Melanocyte of skin (primary cell): ENCODE data around the gene TNIP2. TPM values are rescaled to one million over a fixed set of nuclear protein-coding genes. Genes with fewer than 3 reads are reported as not detected.

ENCODE experiments used
- total RNA-seq, 2 donors: library from RNA; depleted of rRNA; stranded (reverse); fragments of >200 nt; gene quantifications; 2 replicates each; pipeline ENCODE4 v1.2.3, GENCODE V29; 2012

Gene TNIP2, protein sequence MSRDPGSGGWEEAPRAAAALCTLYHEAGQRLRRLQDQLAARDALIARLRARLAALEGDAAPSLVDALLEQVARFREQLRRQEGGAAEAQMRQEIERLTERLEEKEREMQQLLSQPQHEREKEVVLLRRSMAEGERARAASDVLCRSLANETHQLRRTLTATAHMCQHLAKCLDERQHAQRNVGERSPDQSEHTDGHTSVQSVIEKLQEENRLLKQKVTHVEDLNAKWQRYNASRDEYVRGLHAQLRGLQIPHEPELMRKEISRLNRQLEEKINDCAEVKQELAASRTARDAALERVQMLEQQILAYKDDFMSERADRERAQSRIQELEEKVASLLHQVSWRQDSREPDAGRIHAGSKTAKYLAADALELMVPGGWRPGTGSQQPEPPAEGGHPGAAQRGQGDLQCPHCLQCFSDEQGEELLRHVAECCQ
- total RNA-seq: 10 to 100 TPM; 32.7 to 44.3 TPM

DNA sequence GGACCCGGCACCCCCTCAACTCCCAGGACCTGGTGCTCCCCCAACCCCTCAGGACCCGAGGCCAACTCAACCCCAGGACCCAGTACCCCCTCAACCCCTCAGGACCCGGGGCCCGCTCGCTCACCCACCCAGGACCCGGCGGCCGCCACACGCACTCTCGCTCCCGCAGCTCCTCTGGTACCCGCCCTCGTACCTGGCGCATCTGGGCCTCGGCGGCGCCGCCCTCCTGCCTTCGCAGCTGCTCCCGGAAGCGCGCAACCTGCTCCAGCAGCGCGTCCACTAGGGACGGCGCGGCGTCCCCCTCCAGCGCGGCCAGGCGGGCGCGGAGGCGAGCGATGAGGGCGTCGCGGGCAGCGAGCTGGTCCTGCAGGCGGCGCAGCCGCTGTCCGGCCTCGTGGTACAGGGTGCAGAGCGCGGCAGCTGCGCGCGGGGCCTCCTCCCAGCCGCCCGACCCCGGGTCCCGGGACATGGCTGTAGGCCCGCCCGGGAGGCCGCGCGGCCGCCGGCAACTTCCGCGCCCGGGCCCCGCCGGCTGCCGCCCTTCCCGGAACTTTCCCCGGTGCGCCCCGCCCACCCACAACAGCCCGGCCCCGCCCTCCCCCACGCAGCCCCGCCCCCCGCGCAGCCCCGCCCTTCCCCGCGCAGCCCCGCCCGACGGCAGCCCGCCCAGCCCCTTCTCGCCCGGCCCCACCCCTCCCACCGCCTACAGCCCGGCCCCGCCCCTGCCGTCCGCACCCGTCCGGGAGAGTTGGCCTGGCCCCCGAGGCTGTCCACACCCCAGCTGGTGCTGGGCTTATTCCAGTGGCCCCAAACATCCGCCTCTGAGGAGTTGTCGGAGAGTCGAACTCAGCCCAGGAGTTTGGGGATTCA is at the start of gene TNIP2:
TSS of gene TNIP2 (minus strand) at position 516 of the 870 bp plus-strand sequence. CDS start at position 469, 47 bp downstream.

DNA sequence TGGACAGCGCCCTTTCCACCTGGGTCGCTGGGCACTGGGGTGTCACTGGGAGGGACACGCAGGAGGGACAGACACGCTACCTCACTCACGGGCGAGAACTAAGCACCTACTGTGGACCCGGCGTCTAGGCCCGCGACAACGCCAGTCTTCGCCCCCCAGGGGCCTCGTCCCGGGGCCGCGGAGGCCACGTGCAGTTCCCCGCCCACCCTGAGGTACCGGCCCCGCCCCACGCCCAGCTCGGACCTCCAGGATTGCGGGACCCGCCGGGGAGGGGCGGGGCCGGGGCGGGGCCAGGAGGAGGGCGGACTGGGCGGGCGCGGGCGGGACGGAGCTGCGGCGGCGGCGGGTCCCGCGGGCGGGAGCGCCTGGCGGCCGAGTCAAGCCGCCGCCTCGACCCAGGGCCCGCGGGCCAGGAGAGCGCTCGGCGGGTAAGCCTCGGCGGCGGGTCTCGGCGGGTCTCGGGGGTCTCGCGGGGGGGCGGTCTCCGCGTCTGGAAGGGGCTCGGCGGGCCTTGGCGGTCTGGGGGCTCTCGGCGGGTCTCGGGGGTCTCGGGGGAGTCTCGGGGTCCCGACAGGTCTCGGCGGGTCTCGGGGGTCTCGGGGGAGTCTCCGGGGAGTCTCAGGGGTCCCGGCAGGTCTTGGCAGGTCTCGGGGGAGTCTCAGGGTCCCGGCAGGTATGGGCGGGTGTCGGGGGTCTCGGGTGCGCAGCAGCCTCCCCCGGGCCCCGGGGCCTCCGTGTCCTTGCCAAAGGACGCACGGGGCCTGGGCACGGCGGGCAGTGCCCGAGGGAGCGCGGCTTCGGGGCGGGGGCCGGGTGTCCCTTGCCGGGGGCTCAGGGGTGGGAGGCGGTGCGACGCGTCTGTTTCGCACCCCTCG is 36.8 kb upstream of the TNIP2 start, which contains the start of gene SH3BP2:
TSS of gene SH3BP2 (plus strand) at position 375 of the 875 bp plus-strand sequence. CDS start 27,533 bp downstream, outside the sequence.

Other genes starting within 250 kb of the TNIP2 start
- gene FAM193A, start 219.7 kb downstream of the TNIP2 start, total RNA-seq: 10 to 100 TPM; 18.6 to 22.0 TPM
- gene SH3BP2, start 36.7 kb upstream of the TNIP2 start, total RNA-seq: 10 to 100 TPM; 28.6 to 28.9 TPM
- gene ADD1, start 87.5 kb upstream of the TNIP2 start, total RNA-seq: 100 to 1,000 TPM; 155 to 202 TPM
- 10 to 100 TPM; 21.0 to 27.6 TPM for gene NOP14, start 207.1 kb upstream of the TNIP2 start, total RNA-seq
- 1 to 10 TPM; 3.3 to 3.8 TPM for gene GRK4, start 207.2 kb upstream of the TNIP2 start, total RNA-seq